Muscle layer of duodenum (tissue), 2 donors: Measurements from ENCODE around the gene EXOC6.

Experiments used
- H3K27ac ChIP-seq: one replicate; pipeline ENCODE4 v1.7.0; 2013; ENCODE audit warnings: mild to moderate bottlenecking, low read length
- H3K27me3 ChIP-seq: one replicate; pipeline ENCODE4 v1.7.0; 2013; ENCODE audit warnings: low read depth, mild to moderate bottlenecking, control low read depth, low read length
- H3K36me3 ChIP-seq, 2 donors: one replicate each; pipeline ENCODE4 v1.7.0; 2013; ENCODE audit warnings: low read length in 2 of 2, control low read depth in 1 of 2, mild to moderate bottlenecking in 1 of 2; ENCODE audit not compliant: insufficient read depth in 2 of 2, control insufficient read depth in 1 of 2
- H3K4me1 ChIP-seq, 2 donors: one replicate each; pipeline ENCODE4 v1.7.0; 2013; ENCODE audit warnings: low read length in 2 of 2, mild to moderate bottlenecking in 2 of 2, control low read depth in 1 of 2, moderate library complexity in 1 of 2; ENCODE audit not compliant: insufficient read depth in 2 of 2, control insufficient read depth in 1 of 2
- H3K4me3 ChIP-seq, 2 donors: one replicate each; pipeline ENCODE4 v1.7.0; 2013; ENCODE audit warnings: low read length in 2 of 2, low read depth in 1 of 2, mild to moderate bottlenecking in 1 of 2
- H3K9me3 ChIP-seq, 2 donors: one replicate each; pipeline ENCODE4 v1.7.0; 2013; ENCODE audit warnings: low read length in 2 of 2, control low read depth in 1 of 2, mild to moderate bottlenecking in 1 of 2; ENCODE audit not compliant: control insufficient read depth in 1 of 2
- donor health status: healthy.

The EXOC6 gene

DNA sequence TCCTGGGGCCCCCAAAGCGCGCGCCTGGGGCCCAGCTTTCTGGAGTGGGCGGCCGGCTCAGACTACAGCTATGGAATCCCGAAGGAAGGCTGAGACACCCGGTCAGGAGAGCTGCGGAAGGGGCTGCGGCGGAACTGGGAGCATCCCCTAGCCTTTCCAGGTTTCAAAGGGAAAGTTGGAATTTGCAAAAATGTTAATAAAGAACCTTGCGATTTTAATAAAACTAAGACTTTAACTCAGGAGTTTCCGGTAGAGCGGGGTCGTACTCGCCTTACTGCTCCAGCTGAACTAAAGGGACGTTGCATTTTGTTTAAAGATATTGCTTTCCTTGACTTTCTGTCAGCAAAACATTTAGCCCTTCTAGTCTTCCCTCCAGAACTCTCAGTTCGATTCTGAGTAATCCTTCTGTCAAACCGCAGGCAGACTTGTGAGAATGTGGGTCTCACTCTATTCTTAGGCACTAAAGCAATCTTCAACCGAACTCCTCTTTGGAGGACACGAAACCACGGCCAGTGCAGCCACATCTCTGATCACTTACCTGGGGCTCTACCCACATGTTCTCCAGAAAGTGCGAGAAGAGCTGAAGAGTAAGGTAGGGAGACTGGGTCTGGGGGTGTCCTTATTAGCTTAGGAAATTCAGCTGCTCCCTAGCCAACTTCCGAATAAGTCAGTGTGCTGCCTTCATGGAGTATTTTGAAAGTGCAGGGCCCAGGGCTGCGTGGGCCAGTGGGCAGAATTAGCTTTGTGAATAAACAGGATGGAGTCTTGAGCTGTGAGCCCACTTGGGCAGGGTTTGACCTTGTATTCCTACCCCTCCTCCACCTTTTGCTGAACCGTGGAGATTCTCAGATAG is 227.3 kb downstream of the EXOC6 start:
- Histone ChIP-seq H3K36me3 (no peaks in the 10 kb centered on the region), H3K9me3 (no peaks in the 10 kb centered on the region), H3K4me3 (no peak overlapping the region), H3K27me3 (peaks cover 45% of the 10 kb centered on the region), H3K4me1 (peaks cover 0 to 38% of the 10 kb centered on the region in 2 donors), H3K27ac (no peak overlapping the region)

DNA sequence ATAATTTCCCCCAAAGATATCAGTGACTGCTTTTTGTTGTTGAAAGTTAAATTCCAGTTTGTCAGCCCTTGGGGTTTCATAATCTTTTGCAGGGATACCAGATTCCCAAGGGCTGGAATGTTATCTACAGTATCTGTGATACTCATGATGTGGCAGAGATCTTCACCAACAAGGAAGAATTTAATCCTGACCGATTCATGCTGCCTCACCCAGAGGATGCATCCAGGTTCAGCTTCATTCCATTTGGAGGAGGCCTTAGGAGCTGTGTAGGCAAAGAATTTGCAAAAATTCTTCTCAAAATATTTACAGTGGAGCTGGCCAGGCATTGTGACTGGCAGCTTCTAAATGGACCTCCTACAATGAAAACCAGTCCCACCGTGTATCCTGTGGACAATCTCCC is 228.6 kb downstream of the EXOC6 start:
- Histone ChIP-seq H3K4me1 (peaks cover 0 to 36% of the 10 kb centered on the region in 2 donors), H3K9me3 (no peaks in the 10 kb centered on the region), H3K4me3 (no peak overlapping the region), H3K36me3 (no peaks in the 10 kb centered on the region), H3K27me3 (peaks cover 42% of the 10 kb centered on the region), H3K27ac (no peak overlapping the region)

DNA sequence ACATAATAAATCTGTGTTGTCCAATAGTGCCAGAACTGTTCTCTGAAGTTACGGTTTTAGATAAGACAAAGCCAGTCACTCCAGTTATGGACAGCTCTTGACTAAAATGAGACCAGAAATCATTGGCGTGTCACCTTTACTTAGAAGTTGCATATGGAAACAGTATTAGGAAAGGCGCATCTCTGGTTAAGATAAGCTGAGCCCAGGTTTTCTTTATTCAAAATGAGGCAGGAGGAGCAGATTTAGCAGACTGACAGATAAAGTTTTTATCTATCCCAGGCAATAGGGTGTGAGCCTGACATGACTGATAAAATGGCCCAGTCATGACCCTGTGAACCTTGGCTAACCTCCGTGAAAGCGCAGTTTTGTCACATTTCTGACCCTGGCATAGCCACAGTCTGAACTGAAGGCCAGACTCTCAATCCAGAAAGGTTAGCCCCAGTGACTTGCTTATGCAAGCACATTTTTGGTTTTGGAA is 229.6 kb downstream of the EXOC6 start:
- no peak overlapping the region for H3K4me3 ChIP-seq
- no peaks in the 10 kb centered on the region for H3K9me3 ChIP-seq
- H3K27me3 ChIP-seq, result peaks cover 34% of the 10 kb centered on the region
- peaks cover 0 to 26% of the 10 kb centered on the region in 2 donors for H3K4me1 ChIP-seq
- no peak overlapping the region for H3K27ac ChIP-seq
- no peaks in the 10 kb centered on the region for H3K36me3 ChIP-seq

DNA sequence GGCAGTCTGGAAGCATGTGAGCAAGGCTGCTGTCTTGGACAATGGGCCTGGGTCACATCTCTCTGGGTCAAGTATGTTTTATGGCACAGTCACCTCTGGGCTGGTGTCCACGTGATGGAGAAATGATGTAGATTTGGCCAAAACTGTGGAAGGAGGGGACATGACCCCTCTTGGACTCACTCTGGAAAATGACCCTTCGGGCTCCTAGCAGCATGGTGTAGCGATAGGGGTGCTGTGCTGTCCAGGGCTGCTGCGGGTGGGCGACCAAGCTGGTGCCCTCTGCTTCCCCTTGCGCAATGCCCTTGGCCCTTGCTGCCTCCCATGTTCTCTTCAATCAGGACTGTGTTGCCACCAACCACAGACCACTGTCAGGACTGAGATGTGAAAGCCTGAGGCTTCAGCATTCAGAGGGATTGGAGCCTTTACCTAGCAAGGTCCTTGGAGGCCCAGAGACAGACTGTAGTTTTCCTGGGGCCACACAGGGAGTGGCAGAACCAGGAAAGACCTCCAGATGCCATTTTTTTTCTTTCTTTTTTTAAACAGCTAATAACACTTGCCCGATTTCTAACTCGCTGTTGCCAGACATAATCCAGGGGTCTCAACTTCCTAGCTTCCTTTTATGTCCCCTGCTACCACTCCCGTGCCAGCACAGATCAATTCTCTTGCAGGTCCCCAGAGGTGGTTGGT is 231.5 kb downstream of the EXOC6 start:
- Histone ChIP-seq H3K27me3 (peaks cover 23% of the 10 kb centered on the region), H3K27ac (no peak overlapping the region), H3K4me1 (peaks cover 0 to 7% of the 10 kb centered on the region in 2 donors), H3K36me3 (no peaks in the 10 kb centered on the region), H3K9me3 (no peaks in the 10 kb centered on the region), H3K4me3 (no peak overlapping the region)

DNA sequence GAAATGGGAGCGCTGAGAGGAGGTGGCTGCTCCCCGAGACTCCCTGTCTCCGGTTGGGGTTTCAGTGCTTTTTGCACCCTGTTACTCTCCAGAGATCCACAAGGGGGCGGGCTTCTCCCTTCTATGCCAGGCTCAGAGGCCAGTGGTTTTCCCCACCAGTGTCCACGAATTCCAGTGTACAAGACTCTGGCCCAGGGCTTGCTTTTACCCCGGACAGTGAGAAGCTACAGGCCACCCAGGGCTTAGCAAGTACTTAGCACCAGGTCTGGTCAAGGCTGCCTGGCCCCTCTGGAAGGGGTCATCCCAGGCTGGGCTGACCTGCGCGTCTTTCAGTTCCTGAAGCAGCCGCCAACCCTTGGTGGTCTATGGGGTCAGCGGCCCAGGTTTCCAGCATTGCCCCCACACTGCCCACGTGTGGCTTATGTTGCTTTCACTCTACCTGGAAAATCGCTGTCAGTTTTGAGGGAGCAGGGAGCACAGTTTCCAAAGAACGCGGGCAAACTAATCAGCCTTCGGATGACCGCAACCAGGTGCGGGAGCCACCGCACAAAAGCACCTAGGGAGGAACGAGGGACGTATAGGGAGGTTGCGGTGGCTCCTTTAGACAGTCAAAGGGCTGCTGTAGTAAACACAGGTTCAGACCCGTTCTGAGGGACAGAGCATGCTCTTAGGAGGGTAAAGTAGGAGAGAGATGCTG is 232.2 kb downstream of the EXOC6 start:
- Histone ChIP-seq H3K4me3 (no peak overlapping the region), H3K27me3 (peaks cover 17% of the 10 kb centered on the region), H3K36me3 (no peaks in the 10 kb centered on the region), H3K9me3 (no peaks in the 10 kb centered on the region), H3K27ac (no peak overlapping the region), H3K4me1 (no peaks in the 10 kb centered on the region)

DNA sequence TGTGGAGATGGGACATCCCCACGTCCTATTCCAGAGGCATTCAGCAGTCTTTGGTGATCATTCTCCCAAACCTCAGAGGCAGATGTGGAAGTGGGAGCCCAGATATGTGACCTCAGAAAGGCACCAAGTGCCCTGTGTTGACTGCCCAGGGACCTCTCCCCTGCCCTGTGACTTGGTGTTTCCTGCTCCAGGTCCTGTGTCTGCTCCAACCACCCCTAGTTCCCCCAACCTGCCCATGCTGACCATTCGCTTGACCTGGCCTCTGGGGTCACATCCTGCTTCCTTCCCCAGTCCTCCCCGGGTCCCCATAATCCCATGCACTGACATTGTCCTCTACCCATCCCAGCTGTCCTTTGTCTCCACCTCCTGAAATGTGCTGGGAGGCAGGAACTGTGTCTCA is 233.0 kb downstream of the EXOC6 start:
- Histone ChIP-seq H3K9me3 (no peaks in the 10 kb centered on the region), H3K27me3 (peaks cover 12% of the 10 kb centered on the region), H3K36me3 (no peaks in the 10 kb centered on the region), H3K4me3 (no peak overlapping the region), H3K4me1 (no peaks in the 10 kb centered on the region), H3K27ac (no peak overlapping the region)

DNA sequence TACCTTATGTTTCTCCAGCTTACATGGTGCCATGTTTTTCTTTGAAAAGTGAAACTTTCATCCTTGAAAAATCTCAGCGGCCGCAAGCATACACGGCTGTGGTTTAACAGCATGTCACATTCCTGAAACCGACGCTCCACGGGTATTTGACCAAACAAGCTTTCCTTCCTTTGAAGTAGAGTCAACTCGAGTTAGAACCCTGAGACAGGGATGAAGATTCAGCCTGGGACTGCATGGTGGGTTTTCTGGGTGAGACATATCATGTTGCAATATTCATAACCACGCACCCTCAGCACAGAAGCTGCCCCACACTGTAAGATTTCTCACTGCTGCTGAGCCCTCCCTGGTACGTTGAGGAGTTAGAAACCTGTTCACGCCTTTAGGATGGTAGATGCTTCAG is 233.5 kb downstream of the EXOC6 start:
- no peak overlapping the region for H3K4me3 ChIP-seq
- no peak overlapping the region for H3K27ac ChIP-seq
- peaks cover 12% of the 10 kb centered on the region for H3K27me3 ChIP-seq
- no peaks in the 10 kb centered on the region for H3K4me1 ChIP-seq
- H3K9me3 ChIP-seq, result no peaks in the 10 kb centered on the region
- H3K36me3 ChIP-seq, result no peaks in the 10 kb centered on the region

DNA sequence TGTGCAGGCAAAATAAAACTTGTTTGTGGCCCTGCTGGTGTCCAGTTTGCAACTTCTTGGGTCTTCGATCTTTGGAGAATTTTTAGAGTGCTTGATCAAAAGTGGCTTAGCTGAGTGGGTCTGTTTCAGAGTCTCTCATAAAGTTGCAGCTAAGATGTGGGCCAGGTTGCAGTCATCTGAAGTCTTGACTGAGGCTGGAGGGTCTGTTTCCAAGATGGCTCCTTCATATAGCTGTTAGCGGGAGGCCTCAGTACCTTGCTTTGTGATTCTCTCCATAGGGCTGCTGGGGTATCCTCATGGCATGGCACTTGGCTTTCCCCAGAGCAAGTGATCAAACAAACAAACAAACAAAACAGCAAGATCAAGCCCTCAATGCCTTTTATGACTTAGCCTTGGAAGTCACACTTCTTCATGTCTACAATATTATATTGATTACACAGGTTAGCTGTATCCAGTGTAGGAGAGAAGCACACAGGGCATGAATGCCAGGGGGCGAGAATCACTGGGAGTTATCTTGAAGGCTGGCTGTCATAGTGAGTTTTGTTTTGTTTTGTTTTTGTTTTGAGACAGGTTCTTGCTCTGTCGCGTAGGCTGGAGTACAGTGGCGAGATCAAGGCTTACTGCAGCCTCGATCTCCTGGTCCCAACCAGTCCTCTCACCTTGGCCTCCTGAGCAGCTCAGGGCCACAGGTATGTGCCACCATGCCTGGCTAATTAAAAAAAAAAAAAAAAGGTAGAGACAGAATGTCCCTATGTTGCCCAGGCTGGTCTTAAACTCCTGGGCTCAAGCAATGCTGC is 235.6 kb downstream of the EXOC6 start:
- Histone ChIP-seq H3K9me3 (no peaks in the 10 kb centered on the region), H3K4me1 (no peaks in the 10 kb centered on the region)

DNA sequence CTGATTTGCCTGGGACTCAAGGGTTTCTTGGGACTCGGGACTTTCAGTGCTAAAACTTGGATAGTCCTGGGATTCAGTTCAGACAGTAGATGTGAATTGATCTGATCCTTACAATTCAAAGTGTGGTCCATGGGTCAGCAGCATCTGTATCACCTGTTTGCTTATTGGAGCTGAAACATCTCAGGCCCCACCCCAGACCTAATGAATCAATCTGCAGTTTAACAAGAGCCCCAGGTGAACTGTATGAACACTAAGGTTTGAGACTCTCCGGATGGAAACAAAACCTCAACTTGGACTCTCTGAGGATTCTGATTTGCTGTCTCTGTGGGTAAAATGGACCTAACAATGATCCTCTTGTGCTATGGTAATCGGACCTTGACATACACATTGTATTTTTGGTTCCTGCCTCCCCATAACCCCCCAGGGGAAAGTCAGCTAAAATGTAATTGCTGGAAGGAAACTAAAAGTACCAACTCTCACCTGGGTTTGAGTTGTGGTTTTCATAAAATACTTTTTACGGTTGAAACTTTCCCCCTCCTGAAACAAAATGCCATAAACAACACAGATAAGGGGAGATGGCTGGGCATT is 237.0 kb downstream of the EXOC6 start:
- H3K27ac ChIP-seq, result no peak overlapping the region
- no peak overlapping the region for H3K4me3 ChIP-seq
- no peaks in the 10 kb centered on the region for H3K36me3 ChIP-seq
- no peaks in the 10 kb centered on the region for H3K4me1 ChIP-seq
- H3K9me3 ChIP-seq, result no peaks in the 10 kb centered on the region
- peaks cover 7% of the 10 kb centered on the region for H3K27me3 ChIP-seq

More for the DNA sequence above, 235.6 kb downstream of the EXOC6 start:
- Histone ChIP-seq H3K36me3 (no peaks in the 10 kb centered on the region), H3K27me3 (peaks cover 12% of the 10 kb centered on the region), H3K4me3 (no peak overlapping the region), H3K27ac (no peak overlapping the region)

DNA sequence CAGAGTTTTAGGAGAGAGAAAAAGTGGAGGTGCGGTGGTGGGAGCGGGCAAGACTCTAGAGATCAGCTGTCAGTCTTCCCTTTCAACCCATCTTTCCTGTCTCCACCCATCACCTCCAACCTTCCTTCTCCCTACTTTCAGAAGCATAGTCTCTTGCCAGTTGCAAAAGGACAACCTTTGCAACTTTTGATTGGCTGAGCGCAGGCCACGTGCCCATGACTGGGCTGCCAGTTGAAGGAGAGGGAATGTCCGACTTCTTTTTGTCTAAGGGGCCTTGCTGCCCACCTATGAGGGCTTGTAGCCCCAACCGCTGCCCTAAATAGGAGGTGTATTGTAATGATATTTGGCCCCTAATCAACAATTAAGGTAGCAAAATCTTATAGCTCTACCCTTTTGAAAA is 238.0 kb downstream of the EXOC6 start:
- Histone ChIP-seq H3K27ac (no peak overlapping the region), H3K4me1 (no peaks in the 10 kb centered on the region), H3K4me3 (no peak overlapping the region), H3K9me3 (no peaks in the 10 kb centered on the region), H3K36me3 (no peaks in the 10 kb centered on the region), H3K27me3 (peaks cover 7% of the 10 kb centered on the region)
